ENCODE data around the gene DENND4C. TPM values are rescaled to one million over a fixed set of nuclear protein-coding genes. Genes with fewer than 3 reads are reported as not detected.

Gene DENND4C
- total RNA-seq, 1 donor: 65.1 TPM

DNA sequence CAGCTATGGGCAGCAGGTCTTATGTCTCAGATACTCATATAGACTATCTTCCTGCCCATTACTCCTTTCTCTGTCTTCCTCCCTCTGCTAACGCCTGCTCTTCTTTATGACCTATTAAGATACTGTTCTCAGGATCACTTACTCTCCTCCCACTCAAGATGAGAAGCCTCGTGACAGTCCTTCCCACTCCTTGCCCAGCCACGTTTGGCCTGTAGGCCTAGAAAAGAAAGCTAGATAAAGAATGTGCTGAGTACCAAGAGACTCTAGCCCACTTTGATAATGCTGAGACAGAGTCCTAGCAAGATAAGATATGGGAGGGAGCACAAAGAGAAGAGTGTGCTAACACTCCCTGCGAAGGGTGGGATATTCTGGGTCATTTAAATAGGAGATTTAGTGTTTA is 6.8 kb upstream of the DENND4C start:
- Histone ChIP-seq H3K27ac (ENCODE audit: low read depth, low read length) (no peak overlapping the region), H3K27me3 (ENCODE audit: insufficient read depth, low read length) (no peaks in the 10 kb centered on the region), H3K4me1 (ENCODE audit: insufficient read depth, low read length) (no peaks in the 10 kb centered on the region), H3K4me2 (ENCODE audit: insufficient read depth, low read length) (no peak overlapping the region), H3K79me2 (ENCODE audit: insufficient read depth, low read length) (no peaks in the 10 kb centered on the region), H3K4me3 (ENCODE audit: insufficient read depth, low read length) (no peak overlapping the region), H2AFZ (ENCODE audit: low read length) (peak overlapping the region; percentile 41), H3K36me3 (ENCODE audit: insufficient read depth, low read length) (no peaks in the 10 kb centered on the region), H3K9me3 (ENCODE audit: low read depth, low read length) (no peaks in the 10 kb centered on the region), H4K20me1 (ENCODE audit: insufficient read depth, low read length) (no peaks in the 10 kb centered on the region)
- TF ChIP-seq, protein P1, sequence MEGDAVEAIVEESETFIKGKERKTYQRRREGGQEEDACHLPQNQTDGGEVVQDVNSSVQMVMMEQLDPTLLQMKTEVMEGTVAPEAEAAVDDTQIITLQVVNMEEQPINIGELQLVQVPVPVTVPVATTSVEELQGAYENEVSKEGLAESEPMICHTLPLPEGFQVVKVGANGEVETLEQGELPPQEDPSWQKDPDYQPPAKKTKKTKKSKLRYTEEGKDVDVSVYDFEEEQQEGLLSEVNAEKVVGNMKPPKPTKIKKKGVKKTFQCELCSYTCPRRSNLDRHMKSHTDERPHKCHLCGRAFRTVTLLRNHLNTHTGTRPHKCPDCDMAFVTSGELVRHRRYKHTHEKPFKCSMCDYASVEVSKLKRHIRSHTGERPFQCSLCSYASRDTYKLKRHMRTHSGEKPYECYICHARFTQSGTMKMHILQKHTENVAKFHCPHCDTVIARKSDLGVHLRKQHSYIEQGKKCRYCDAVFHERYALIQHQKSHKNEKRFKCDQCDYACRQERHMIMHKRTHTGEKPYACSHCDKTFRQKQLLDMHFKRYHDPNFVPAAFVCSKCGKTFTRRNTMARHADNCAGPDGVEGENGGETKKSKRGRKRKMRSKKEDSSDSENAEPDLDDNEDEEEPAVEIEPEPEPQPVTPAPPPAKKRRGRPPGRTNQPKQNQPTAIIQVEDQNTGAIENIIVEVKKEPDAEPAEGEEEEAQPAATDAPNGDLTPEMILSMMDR (IDR thresholded peaks at IDR 0.05; ENCODE audit: extremely low read depth, low read depth, low read length): no peak
- DNase-seq (ENCODE audit: insufficient read length, low spot score, missing footprints): no peak

- H3K4me3 ChIP-seq (ENCODE audit: insufficient read depth, low read length): no peak overlapping the region
- H3K79me2 ChIP-seq (ENCODE audit: insufficient read depth, low read length): no peaks in the 10 kb centered on the region
- no peaks in the 10 kb centered on the region for H3K4me1 ChIP-seq (ENCODE audit: insufficient read depth, low read length)
- TF ChIP-seq, protein P1 (IDR thresholded peaks at IDR 0.05; ENCODE audit: extremely low read depth, low read depth, low read length): no peak
- no peak for DNase-seq (ENCODE audit: insufficient read length, low spot score, missing footprints)
- no peaks in the 10 kb centered on the region for H3K36me3 ChIP-seq (ENCODE audit: insufficient read depth, low read length)
- H3K9me3 ChIP-seq (ENCODE audit: low read depth, low read length): no peaks in the 10 kb centered on the region
- H3K27ac ChIP-seq (ENCODE audit: low read depth, low read length): no peak overlapping the region
- H3K27me3 ChIP-seq (ENCODE audit: insufficient read depth, low read length): no peaks in the 10 kb centered on the region
- no peak overlapping the region for H2AFZ ChIP-seq (ENCODE audit: low read length)
- H3K4me2 ChIP-seq (ENCODE audit: insufficient read depth, low read length): no peak overlapping the region
- H4K20me1 ChIP-seq (ENCODE audit: insufficient read depth, low read length): no peaks in the 10 kb centered on the region
These were observed 5.9 kb upstream of the DENND4C start for GRCh38 chr9:19224563-19224962.

- Histone ChIP-seq H3K4me3 (ENCODE audit: insufficient read depth, low read length) (peak overlapping the region; percentile 97), H2AFZ (ENCODE audit: low read length) (peak overlapping the region; percentile 97), H3K36me3 (ENCODE audit: insufficient read depth, low read length) (no peaks in the 10 kb centered on the region), H3K4me2 (ENCODE audit: insufficient read depth, low read length) (peak overlapping the region; percentile 92), H3K27me3 (ENCODE audit: insufficient read depth, low read length) (no peaks in the 10 kb centered on the region), H3K27ac (ENCODE audit: low read depth, low read length) (no peak overlapping the region), H3K4me1 (ENCODE audit: insufficient read depth, low read length) (peaks cover 16% of the 10 kb centered on the region), H3K9me3 (ENCODE audit: low read depth, low read length) (no peaks in the 10 kb centered on the region), H3K79me2 (ENCODE audit: insufficient read depth, low read length) (peaks cover 42% of the 10 kb centered on the region), H4K20me1 (ENCODE audit: insufficient read depth, low read length) (peaks cover 29% of the 10 kb centered on the region)
- TF ChIP-seq, protein P1 (IDR thresholded peaks at IDR 0.05; ENCODE audit: extremely low read depth, low read depth, low read length): no peak
- DNase-seq (ENCODE audit: insufficient read length, low spot score, missing footprints): peak; percentile 71
These were observed 718 bp upstream of the DENND4C start for GRCh38 chr9:19229595-19230354.

- Histone ChIP-seq H3K27me3 (ENCODE audit: insufficient read depth, low read length) (no peaks in the 10 kb centered on the region), H3K4me2 (ENCODE audit: insufficient read depth, low read length) (peak overlapping the region; percentile 95), H3K9me3 (ENCODE audit: low read depth, low read length) (no peaks in the 10 kb centered on the region), H3K27ac (ENCODE audit: low read depth, low read length) (peak overlapping the region; percentile 80), H3K4me3 (ENCODE audit: insufficient read depth, low read length) (peak overlapping the region; percentile 97), H4K20me1 (ENCODE audit: insufficient read depth, low read length) (peaks cover 30% of the 10 kb centered on the region), H3K4me1 (ENCODE audit: insufficient read depth, low read length) (peaks cover 16% of the 10 kb centered on the region), H3K79me2 (ENCODE audit: insufficient read depth, low read length) (peaks cover 53% of the 10 kb centered on the region), H2AFZ (ENCODE audit: low read length) (peak overlapping the region; percentile 91), H3K36me3 (ENCODE audit: insufficient read depth, low read length) (no peaks in the 10 kb centered on the region)
- DNase-seq (ENCODE audit: insufficient read length, low spot score, missing footprints): peak; percentile 81
- TF ChIP-seq, protein P1 (IDR thresholded peaks at IDR 0.05; ENCODE audit: extremely low read depth, low read depth, low read length): no peak
These were observed 822 bp downstream of the DENND4C start for GRCh38 chr9:19231126-19231903.

All from osteoblast (primary cell).